ENCODE data around the gene SLC46A2.

DNA sequence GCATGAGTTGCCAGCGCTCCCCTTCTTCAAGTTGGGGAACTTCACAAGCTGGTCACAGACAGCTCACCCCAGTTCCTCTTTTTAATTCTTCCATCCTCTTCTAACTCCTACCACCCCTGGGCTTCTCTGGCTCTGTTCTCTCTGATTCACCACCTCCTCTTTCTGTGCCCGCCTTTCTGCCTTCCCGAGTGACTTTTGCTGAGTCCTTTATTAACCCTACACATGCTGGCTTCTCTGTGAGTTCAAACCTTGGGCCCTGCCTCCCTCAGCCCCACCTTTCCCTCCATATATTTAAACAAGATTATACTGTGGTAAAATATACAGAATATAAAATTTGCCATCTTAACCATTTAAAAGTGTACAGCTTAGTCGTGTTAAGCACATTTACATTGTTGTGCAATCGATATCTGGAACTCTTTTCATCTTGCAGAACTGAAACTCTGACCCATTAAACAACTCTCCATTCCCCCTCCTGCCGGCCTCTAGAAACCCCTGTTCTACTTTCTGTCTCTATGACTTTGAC, 32.0 kb downstream of the SLC46A2 start:
- TF ChIP-seq, protein P1, sequence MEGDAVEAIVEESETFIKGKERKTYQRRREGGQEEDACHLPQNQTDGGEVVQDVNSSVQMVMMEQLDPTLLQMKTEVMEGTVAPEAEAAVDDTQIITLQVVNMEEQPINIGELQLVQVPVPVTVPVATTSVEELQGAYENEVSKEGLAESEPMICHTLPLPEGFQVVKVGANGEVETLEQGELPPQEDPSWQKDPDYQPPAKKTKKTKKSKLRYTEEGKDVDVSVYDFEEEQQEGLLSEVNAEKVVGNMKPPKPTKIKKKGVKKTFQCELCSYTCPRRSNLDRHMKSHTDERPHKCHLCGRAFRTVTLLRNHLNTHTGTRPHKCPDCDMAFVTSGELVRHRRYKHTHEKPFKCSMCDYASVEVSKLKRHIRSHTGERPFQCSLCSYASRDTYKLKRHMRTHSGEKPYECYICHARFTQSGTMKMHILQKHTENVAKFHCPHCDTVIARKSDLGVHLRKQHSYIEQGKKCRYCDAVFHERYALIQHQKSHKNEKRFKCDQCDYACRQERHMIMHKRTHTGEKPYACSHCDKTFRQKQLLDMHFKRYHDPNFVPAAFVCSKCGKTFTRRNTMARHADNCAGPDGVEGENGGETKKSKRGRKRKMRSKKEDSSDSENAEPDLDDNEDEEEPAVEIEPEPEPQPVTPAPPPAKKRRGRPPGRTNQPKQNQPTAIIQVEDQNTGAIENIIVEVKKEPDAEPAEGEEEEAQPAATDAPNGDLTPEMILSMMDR (IDR thresholded peaks at IDR 0.05): no peak
- TF ChIP-seq EP300 (IDR thresholded peaks at IDR 0.05) (no peak), POLR2A (IDR thresholded peaks at IDR 0.05) (no peak), POLR2AphosphoS5 (IDR thresholded peaks at IDR 0.05) (no peak)

All from suprapubic skin (tissue), 4 donors.